Stomach (tissue), 9 donors: ENCODE measurements around the gene ATG12. TPM values are rescaled to one million over a fixed set of nuclear protein-coding genes. Genes with fewer than 3 reads are reported as not detected.
A peak's percentile ranks its signal among the peaks of the same experiment; 100 is the strongest.

Source experiments
- DNase-seq, 2 donors: peaks; one replicate each; pipeline versions ENCODE4 v3.0.0 to v3.0.0-alpha.2; 2013 to 2019
- H3K27ac ChIP-seq, 5 donors: fragments of 200-600 bp in 4 of 5; sonication (generic) in 4 of 5; one replicate each; pipeline ENCODE4 v1.5.1; 2013 to 2019; ENCODE audit warnings: mild to moderate bottlenecking in 1 of 5, moderate library complexity in 1 of 5
- H3K27me3 ChIP-seq, 3 donors: fragments of 200-600 bp; sonication (generic); one replicate each; pipeline ENCODE4 v1.5.1; 2017 to 2019; ENCODE audit warnings: mixed run types in 1 of 3
- H3K36me3 ChIP-seq, 4 donors: fragments of 200-600 bp; sonication (generic); 1 replicate in 3 of 4; 2 replicates in 1 of 4; pipeline ENCODE4 v1.5.1; 2016 to 2019
- H3K4me1 ChIP-seq, 4 donors: fragments of 200-600 bp; sonication (generic); one replicate each; pipeline ENCODE4 v1.5.1; 2016 to 2019
- H3K4me3 ChIP-seq, 4 donors: fragments of 200-600 bp; sonication (generic) in 3 of 4; one replicate each; pipeline ENCODE4 v1.5.1; 2016 to 2019; ENCODE audit warnings: mild to moderate bottlenecking in 1 of 4
- H3K9me3 ChIP-seq, 4 donors: fragments of 200-600 bp; sonication (generic); one replicate each; pipeline ENCODE4 v1.5.1; 2016 to 2019
- EP300 ChIP-seq: sonication (generic); formaldehyde crosslinking; IDR thresholded peaks from one replicate; pipeline ENCODE4 v1.6.1; 2017; ENCODE audit warnings: antibody characterized with exemption
- POLR2A ChIP-seq, 4 donors: fragments of 450-650 bp; IDR thresholded peaks; one replicate each; pipeline ENCODE4 v1.6.1; 2016; ENCODE audit warnings: antibody characterized with exemption in 4 of 4, control low read depth in 2 of 4, mild to moderate bottlenecking in 1 of 4, moderate library complexity in 1 of 4
- POLR2AphosphoS5 ChIP-seq, 3 donors: sonication (generic); formaldehyde crosslinking; IDR thresholded peaks; one replicate each; pipeline ENCODE4 v1.6.1; 2016; ENCODE audit warnings: antibody characterized with exemption in 3 of 3
- WGBS, 5 donors: extraction: QIAGEN DNeasy Blood & Tissue Kit in 3 of 5; methylation state at CpG; one replicate each; pipeline versions ENCODE4 v1.1.5 to v1.1.7; 2013 to 2018; 5-methylcytosine and 5-hydroxymethylcytosine counted together
- intact Hi-C: fragments of 100-400 bp; cut with DNase I; formaldehyde crosslinking; loops from one replicate; pipeline ENCODE4 v1.15.1; 2023; ENCODE audit warnings: low total_unique reads
- polyA plus RNA-seq, 3 donors: library from polyadenylated mRNA; stranded (reverse); fragments of 200-250 nt; gene quantifications; one replicate each; pipeline ENCODE4 v1.2.3, GENCODE V29; 2013
- total RNA-seq, 5 donors: library from RNA; depleted of rRNA; stranded (reverse); fragments of >200 nt; gene quantifications; one replicate each; pipeline versions ENCODE4 v1.1.0 to v1.2.3, GENCODE V29; 2014 to 2016
- TF ChIP-seq, protein P1 (sequence below), 7 experiments: fragments of 450-650 bp in 4 of 7; fragments of 200-600 bp in 3 of 7; sonication (generic) in 3 of 7; IDR thresholded peaks; one replicate each; pipeline ENCODE4 v1.5.1; 2016 to 2019; ENCODE audit warnings: antibody characterized with exemption in 7 of 7, control low read depth in 2 of 7, mild to moderate bottlenecking in 1 of 7
- donor health status: healthy with polysubstance abuse.
- donor health status: Bipolar disorder and iron deficiency.
- donor health status: healthy.

ATG12 gene
- total and polyA plus RNA-seq, 8 donors, result 15.2 to 73.3 (median 37.4) TPM

DNA sequence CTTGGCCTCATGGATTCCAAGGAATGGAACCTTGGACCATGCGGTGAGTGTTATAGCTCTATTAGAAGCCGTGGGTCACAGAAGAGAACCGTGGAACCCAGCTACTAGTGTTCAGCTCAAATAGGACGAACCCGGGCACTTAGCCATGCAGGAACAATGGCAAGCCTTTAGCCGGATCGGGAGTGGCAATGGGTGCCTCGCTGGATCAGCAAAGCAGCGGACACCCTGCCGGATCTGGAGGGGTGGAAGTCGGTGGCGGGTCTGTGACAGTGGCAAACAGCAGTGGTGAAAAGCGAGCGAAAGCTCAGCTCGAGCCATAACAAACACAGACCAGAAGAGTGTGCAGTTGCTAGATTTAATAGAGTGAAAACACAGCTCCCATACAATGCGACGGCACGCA lies 22.5 kb downstream of the ATG12 start:
- no peak overlapping the region for H3K4me3 ChIP-seq
- peaks cover 6 to 47% (median 25%) of the 10 kb centered on the region in 3 donors for H3K27me3 ChIP-seq
- peaks cover 8 to 18% (median 16%) of the 10 kb centered on the region in 4 donors for H3K4me1 ChIP-seq
- H3K36me3 ChIP-seq, result no peaks in the 10 kb centered on the region
- DNase-seq, result no peak
- no peak for TF ChIP-seq POLR2AphosphoS5 (IDR thresholded peaks at IDR 0.05)
- no peak for TF ChIP-seq POLR2A (IDR thresholded peaks at IDR 0.05)
- TF ChIP-seq, protein P1, sequence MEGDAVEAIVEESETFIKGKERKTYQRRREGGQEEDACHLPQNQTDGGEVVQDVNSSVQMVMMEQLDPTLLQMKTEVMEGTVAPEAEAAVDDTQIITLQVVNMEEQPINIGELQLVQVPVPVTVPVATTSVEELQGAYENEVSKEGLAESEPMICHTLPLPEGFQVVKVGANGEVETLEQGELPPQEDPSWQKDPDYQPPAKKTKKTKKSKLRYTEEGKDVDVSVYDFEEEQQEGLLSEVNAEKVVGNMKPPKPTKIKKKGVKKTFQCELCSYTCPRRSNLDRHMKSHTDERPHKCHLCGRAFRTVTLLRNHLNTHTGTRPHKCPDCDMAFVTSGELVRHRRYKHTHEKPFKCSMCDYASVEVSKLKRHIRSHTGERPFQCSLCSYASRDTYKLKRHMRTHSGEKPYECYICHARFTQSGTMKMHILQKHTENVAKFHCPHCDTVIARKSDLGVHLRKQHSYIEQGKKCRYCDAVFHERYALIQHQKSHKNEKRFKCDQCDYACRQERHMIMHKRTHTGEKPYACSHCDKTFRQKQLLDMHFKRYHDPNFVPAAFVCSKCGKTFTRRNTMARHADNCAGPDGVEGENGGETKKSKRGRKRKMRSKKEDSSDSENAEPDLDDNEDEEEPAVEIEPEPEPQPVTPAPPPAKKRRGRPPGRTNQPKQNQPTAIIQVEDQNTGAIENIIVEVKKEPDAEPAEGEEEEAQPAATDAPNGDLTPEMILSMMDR (IDR thresholded peaks at IDR 0.05), result no peak
- no peak for TF ChIP-seq EP300
- peaks cover 0 to 4% (median 0%) of the 10 kb centered on the region in 4 donors for H3K9me3 ChIP-seq
- H3K27ac ChIP-seq, result no peak overlapping the region
- intact Hi-C loops, result no loop called here
- 88 to 93% (median 92%) methylated on average over 17 to 18 of the region's 18 CpGs for WGBS, 5 donors

DNA sequence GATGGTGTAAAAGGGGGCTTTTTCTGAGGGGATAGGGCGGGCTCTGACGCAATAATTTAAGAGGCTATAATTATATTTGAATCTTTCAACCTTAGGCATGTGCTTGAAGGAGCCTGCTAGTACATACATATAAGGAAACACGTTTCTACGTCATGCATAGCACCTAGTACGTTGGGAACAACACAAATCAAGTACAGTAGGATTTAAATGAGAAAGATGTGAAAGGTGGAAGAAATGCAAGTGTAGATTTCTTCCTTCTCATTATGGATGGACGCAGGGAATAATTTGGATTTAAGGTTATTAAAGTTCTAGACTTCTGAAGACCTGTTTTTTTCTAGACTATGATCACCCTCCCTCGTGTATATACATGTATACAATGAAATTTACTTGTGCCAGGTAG lies 24.0 kb downstream of the ATG12 start:
- H3K27me3 ChIP-seq, result peaks cover 6 to 62% (median 25%) of the 10 kb centered on the region in 3 donors
- H3K4me3 ChIP-seq, result no peak overlapping the region
- no peaks in the 10 kb centered on the region for H3K36me3 ChIP-seq
- peak overlapping the region in 2 of 5 donors; percentile 62 to 90 for H3K27ac ChIP-seq
- H3K9me3 ChIP-seq, result no peaks in the 10 kb centered on the region
- no peak for TF ChIP-seq EP300
- TF ChIP-seq POLR2A (IDR thresholded peaks at IDR 0.05), result no peak
- no peak for TF ChIP-seq POLR2AphosphoS5 (IDR thresholded peaks at IDR 0.05)
- TF ChIP-seq, protein P1 (IDR thresholded peaks at IDR 0.05), result no peak
- intact Hi-C loops, result no loop called here
- H3K4me1 ChIP-seq, result peaks cover 8 to 18% (median 16%) of the 10 kb centered on the region in 4 donors
- 82 to 89% (median 86%) methylated on average over 7 of the region's 7 CpGs for WGBS, 5 donors
- DNase-seq, result no peak

DNA sequence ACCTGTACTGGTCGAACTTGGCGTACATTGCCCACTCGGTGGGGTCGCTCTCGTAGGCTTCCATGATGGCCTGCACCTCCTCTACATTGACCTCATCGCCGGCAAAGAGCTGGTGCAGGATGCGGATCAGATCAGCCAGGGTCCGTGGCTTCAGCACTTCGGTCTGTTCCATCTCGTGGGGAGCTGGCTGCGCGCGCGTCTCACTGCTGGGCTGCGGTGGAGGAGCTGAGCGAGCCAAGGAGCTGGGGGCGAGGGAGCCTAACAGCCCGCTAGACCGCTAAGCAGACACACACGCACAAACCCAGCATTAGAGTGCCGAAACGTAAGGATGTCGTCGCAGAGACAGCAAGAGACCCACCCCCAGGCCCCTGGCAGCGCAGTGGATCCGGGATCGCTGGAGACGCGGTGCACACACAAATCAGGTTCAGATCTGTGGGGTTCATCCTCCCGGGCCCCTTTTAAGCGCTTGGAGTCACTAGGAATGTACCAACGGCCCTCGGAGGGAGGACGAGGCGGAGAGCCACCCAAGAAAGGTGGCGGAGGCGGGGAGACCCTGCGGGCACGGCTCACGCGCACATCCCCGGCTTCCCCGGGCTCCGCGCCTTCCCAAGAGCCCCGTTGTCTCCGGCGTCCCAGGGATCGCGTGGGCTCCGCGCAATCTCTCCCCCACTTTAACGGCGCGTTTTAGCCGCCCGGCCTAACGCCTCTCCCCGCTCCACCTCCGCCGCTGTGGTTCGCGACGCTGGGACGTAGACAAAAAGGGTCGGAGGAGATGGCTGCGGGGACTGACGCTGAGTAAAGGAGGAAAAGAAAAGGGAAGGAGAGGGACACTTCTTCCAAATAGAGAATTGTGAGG lies 24.9 kb downstream of the ATG12 start, which contains the start of gene CDO1:
CDO1 (minus strand) TSS at position 434 of the 856 bp plus-strand sequence; CDS start at position 172, 262 bp downstream.
- peak in 1 of 2 donors; percentile 84 for DNase-seq
- 1 to 5% (median 4%) methylated on average over 31 to 69 of the region's 69 CpGs for WGBS, 5 donors
- H3K27ac ChIP-seq, result peak within 1 kb of the TSS in 4 of 5 donors; percentile 50 to 90 (median 62)
- peak within 1 kb of the TSS; percentile 53 to 60 (median 56) for H3K4me3 ChIP-seq
- no peak for TF ChIP-seq POLR2A (IDR thresholded peaks at IDR 0.05)
- TF ChIP-seq EP300, result no peak
- TF ChIP-seq, protein P1 (IDR thresholded peaks at IDR 0.05), result no peak
- TF ChIP-seq POLR2AphosphoS5 (IDR thresholded peaks at IDR 0.05), result no peak
- H3K27me3 ChIP-seq, result peaks cover 6 to 65% (median 25%) of the 10 kb centered on the region in 3 donors
- peaks cover 8 to 18% (median 16%) of the 10 kb centered on the region in 4 donors for H3K4me1 ChIP-seq
- intact Hi-C loops, result no loop called here
- no peaks in the 10 kb centered on the region for H3K36me3 ChIP-seq
- no peaks in the 10 kb centered on the region for H3K9me3 ChIP-seq

DNA sequence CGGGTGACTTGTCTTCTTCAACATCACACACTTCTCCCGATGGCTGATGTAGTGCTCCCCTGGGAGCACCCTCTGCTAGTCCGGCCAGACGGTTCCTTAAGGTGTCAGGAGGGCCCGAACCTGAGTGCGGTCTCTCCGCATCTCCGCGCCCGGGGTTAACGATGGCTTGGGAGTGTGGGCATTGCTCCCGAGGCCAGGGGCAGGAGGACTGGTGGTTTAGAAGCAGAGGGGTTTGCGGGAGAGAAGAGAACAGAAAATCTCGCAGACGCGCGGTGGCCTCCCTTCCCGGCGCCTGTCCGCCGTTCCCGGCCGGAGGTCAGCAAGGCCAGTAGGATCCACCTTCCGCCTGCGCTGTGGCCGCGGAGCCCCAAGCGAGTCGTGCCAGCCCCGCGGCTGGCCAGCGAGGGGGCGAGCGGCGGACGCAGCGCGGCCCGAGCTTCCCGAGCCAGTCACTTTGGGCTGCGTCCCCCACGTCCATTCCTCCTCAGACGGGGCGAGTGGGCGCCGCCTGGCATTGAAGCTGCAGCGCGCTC lies 25.6 kb downstream of the ATG12 start:
- intact Hi-C loops, result no loop called here
- WGBS, 5 donors, result 3 to 8% (median 4%) methylated on average over 24 to 48 of the region's 48 CpGs
- H3K27me3 ChIP-seq, result peaks cover 6 to 65% (median 25%) of the 10 kb centered on the region in 3 donors

More for the DNA sequence above, 25.6 kb downstream of the ATG12 start:
- Histone ChIP-seq H3K4me1 (peaks cover 8 to 18% (median 16%) of the 10 kb centered on the region in 4 donors), H3K9me3 (no peaks in the 10 kb centered on the region), H3K4me3 (peak overlapping the region; percentile 53 to 60 (median 56)), H3K36me3 (no peaks in the 10 kb centered on the region), H3K27ac (peak overlapping the region in 2 of 5 donors; percentile 62 to 90)
- TF ChIP-seq POLR2A (IDR thresholded peaks at IDR 0.05) (no peak), EP300 (no peak), POLR2AphosphoS5 (IDR thresholded peaks at IDR 0.05) (no peak)
- TF ChIP-seq, protein P1 (IDR thresholded peaks at IDR 0.05), result no peak
- DNase-seq, result no peak
